HG03095 (cell line): ENCODE results near the gene MYH11.
"Not testable (repeated sequence)": the region's sequence is repeated elsewhere in the genome, so short reads cannot be mapped to it uniquely, and the experiment has no call there.

Source experiments
- ATAC-seq: cut with Tn5 transposase; IDR thresholded peaks from one replicate; pipeline ENCODE4 v1.9.1; 2021; ENCODE audit warnings: moderate library complexity; ENCODE audit not compliant: unreplicated experiment

The MYH11 gene

DNA sequence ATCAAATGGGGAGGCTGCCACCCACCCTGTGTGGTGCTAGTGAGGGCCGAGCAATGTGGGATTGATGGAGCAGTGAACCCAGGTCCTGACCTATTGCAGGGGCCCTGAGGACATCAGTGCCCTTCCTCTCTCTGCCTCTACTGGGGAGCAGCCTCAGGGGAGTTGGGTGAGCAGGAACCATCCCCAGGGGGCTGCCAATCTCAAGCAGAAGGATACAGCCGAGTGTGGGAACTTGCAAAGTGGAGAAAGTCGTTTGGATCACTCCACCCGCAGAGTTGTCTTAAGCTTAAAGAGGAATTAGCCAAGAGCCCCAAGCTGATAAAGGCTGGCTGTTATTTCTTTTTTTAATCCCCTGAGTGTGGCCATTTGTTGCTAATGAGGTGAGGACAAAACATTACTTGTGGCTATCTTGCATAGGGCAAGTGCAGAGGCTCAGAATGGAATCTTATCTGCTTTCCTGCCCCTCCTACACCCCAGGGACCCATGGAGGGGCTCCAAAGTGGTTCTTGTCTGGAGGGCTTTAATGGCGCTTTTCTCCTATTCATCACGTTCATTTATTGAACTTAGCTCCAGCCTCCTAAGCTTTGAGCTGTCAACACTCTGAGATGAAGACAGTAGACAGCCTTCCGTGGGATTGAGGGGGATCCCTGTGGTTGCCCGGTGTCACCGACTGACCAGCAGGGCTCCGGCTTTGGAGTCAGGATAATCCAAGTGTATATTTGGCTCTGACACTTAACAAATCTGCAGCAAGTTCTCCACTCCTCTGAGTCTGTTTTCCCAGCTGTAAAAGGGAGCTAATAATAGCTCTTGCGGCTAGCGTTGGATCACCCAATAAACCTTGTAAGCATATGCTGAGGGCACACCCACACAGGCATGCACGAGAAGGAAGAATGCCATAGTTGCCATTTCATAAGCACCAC lies 45.1 kb downstream of the MYH11 start:
- no peak for ATAC-seq

DNA sequence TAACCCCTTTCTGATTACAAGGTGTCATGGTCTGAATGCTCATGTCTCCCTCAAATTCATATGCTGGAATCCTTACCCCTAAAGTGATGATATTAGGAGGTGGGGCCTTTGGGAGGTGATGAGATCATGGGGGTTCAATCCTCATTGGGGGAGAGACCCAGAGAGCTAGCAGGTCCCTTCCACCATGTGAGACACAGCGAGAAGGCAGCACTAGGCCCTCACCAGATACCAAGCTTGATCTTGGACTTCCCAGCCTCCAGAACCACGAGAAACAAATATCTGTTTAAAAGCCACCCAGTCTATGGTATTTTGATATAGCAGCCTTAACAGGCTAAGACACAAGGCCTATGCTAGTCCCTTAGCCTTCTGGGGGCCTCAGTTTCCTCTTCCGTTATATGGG lies 45.9 kb downstream of the MYH11 start:
- no peak for ATAC-seq

DNA sequence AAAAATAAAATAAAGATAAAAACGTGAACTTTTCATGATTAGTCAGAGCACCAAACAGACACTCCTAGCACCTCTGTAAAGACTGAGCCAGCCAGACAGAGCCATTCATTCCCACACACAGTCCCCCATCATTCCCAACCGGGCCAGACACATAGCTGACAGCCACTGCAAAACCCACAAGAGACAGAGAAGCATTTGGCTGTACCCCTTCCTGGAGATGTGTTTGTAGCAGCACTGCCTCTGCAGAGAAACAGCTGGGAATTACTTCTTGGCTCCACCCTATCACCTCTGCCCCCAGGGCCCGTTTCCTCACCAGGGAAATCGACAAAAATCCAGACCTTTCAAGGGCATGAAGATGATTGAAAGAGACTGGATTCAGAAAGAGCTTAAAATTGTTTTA lies 46.4 kb downstream of the MYH11 start:
- no peak for ATAC-seq

DNA sequence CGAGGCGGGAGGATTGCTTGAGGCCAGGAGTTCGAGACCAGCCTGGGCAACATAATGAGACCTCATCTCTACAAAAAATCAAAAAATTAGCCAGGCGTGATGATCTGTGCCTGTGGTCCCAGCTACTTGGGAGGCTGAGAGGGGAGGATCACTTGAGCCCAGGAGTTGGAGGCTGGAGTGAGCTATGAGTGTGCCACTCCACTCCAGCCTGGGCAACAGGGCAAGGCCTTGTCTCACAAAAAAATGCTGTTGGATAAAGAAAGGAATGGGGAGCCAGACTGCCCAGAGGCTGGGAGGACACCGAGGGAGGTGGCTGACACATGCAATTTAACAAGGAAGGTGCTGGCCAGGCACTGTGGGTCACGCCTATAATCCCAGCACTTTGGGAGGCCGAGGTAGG lies 47.5 kb downstream of the MYH11 start:
- ATAC-seq = not testable (repeated sequence)

DNA sequence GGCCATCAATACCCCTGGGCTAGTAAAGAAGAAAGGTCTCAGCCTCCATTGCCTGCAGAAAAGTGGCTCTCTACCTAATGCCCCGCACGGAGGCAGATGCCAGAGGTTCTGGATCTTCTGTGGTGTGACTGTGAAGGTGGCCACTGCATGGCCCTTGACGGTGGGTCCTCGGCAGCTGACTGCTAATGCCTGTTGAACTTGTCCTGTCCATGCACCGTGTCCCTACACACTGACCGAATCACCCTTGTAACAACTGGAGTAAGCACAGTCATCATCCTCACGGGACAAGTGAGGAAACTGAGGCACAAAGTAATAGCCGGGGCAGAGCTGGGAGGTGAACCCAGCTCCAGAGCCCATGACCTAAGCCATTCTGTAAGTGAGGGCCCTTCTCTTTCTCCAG lies 48.8 kb downstream of the MYH11 start:
- ATAC-seq = no peak

DNA sequence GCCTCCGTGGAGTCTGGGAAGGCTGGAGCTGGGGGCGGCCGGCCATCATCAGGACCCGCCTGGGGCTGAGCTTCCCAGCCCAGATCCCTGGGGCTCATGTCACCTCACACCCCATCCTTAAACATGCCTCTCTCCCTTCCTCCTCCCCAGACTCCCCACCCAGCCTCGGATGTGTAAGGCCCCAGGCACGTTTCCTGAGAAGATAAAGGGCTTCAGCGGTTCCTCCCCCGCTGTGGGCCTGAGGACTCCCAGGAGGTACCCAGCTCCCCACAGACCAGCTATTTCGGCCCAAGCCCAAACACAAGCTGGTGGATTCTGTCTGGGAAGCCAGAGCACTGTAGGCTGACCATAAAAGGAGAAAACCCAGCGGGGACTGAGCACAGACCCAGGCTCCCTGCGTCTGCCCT lies 49.2 kb downstream of the MYH11 start:
- no peak for ATAC-seq

DNA sequence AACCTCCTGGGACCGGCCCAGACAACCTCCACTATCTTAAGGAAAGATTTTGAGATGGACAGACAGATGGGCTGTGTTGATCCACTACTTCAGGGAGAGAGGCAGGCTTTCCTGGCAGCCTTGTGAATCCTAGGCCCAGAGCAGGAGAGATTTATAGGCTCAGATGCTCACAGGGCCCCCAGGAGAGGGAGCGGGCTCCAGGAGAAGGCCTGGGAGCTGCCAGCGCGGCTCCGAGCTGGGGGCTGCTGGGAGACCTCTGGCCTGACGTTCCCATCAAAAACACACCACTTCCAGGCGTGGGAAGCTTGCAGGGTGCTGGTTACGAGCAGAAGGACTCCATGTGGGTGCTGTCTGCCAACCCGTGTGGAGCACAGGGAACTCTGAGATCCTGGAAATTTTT lies 53.2 kb downstream of the MYH11 start:
- ATAC-seq = no peak

DNA sequence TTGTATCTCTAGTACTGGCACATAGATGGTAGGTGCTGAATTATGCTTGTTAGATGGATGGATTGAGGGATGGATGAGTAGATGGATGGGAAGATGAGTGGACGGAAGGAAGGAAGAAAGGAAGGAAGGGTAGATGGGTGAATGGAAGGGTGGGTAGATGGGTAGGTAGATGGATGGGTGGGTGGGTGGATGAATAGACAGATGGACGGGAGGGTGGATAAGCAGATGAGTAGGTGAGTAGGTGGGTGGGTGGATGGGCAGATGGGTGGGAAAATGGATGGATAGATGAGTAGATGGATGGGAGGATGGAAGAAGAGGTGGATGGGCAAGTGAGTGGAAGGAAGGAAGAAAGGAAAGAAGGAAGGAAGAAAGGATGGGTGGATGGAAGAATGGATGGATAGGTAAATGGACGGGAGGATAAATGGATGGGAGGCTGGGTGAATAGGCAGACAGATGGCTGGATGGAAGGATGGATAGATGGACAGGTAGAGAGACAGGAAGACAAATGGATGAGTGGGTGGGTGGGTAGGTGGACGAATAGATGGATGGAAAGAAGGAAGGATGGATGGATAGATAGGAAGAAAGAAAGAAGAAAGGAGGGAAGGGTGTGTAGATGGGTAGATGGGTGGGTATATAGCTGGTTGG lies 56.9 kb downstream of the MYH11 start:
- no peak for ATAC-seq

DNA sequence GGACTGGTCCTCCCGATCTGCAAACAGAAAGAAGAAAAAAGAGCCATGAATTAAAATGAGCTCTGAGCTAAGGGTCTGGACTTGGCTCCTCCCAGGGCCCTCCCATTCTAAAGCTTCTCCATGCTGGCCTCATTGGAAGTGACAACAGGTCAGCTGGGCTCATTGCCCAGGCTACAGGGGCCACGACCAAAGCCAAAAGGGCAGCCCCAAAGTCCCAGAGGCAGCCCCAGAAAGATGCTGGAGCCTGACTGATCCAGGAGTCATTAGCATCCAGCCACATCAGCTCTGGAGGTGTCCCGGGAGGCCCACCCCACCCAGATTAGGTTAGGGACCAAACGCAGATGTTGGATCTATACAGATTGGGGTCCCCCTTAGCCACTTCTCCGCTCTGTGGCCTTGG lies 58.2 kb downstream of the MYH11 start:
- ATAC-seq = no peak

DNA sequence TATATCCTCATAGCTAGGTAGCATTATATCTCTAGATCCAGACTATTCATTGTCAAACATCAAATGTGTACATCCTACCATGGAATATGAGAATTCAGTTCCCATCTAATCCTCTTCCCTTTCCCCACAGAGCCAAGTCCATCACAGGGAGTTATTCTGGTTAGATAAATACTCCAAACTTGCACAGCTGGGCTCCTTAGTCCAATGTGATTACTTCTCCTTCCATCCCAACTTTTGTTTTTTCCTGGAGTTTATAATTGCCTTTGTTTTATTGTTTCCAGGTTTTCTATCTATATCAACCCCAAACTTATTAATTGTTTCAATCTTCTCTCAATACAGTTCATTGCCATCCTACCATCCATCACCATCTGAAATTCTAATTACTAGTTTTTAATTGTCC lies 59.9 kb downstream of the MYH11 start:
- ATAC-seq = no peak

DNA sequence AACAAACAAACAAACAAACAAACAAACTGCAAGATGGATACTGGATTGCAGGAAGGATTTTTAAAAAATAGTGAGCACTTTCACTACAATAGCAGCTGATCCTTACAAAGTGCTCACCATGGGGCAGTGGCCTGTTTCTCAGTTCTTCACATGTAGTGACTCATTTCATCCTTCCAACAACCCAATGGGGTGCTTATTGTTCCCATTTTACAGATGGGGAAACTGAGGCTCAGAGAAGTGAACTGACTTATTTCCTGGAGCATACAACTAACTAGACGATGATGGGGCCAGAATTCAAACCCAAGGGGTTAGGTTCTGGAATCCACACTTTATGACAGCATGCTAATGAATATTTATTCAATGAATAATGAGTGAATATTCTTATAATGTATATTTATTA lies 61.2 kb downstream of the MYH11 start:
- no peak for ATAC-seq

DNA sequence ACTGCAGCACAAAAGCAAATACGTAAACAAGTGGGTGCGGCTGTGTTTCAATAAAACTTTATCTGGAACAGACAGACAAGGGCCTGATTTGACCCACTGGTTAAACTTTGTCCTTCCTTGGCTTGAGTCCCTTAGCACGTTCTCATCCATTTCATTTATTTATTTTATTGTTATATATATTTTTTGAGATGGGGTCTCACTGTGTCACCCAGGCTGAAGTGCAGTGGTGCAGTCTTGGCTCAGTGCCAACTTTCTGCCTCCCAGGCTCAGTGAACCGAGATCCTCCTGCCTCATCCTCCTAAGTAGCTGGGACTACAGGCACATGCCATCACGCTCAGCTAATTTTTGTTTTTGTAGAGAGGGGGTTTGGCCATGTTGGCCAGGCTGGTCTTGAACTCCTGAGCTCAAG lies 64.3 kb downstream of the MYH11 start:
- ATAC-seq = no peak

DNA sequence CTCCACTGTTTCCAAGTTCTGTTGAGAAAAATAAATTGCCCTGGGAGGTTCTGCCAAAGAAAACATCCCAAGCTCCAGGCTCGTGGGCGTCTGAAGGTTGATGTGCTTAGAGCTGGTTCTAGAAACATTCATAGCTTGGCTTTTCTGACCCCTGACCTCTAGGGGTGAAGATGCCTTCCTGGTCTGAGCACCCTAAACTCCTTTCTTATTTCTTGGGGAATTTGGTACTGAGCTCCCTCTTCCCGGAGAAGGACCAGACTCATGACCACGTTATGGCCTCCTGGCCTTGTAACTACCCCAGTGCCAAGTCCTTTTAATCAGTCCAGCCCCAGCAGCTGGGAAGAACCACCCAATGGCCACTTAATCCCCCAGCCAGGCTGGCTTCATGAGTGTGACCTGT lies 66.4 kb downstream of the MYH11 start:
- ATAC-seq = no peak

DNA sequence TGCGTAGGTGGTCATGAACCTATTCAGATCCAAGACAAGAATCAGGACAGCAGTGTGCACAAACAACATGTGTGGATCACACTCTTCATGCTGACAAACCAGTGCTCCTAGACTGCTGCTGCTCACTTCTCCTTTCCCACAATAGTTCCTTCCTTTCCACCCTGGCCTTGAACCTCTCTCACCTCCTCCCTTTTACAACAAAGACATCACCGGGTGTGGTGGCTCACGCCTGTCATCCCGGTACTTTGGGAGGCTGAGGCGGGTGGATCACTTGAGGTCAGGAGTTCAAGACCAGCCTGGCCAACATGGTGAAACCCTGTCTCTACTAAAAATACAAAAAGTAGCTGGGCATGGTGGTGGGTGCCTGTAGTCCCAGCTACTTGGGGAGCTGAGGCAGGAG lies 67.0 kb downstream of the MYH11 start:
- not testable (repeated sequence) for ATAC-seq

DNA sequence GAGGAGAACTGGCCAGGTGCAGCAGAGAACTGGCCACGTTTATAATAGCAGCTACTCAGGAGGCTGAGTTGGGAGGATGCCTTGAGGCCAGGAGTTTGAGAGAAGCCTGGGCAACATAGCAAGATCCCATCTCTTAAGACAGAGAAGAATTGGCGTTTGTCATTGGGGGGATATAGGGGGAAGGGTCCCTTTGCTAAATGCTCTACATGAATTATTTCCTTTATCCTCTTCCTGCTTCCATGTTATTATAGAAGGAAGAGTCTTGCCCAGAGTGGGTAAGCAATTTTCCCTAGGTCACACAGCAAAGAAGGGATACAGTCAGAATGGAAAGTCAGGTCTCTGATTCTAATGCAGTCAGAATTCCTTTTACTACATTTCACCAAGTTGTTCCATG lies 68.0 kb downstream of the MYH11 start:
- no peak for ATAC-seq

DNA sequence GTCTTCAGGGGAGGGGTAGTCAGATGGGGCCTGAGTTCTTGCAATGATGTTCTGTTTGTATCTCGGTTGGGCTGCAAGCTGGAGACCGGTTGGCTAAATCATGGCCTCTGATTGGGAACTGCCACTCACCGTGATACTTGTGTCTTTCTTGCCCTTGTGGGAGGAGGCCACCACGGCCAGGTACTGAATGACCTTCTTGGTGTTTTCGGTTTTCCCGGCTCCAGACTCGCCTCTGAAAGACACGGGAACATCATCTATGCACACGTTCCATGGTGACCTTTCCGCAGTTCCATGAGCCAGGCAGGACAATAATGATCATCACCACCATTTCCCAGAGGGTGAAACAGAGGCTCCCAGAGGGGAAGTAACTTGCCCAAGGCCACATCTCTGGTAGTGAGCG lies 70.3 kb downstream of the MYH11 start:
- no peak for ATAC-seq

DNA sequence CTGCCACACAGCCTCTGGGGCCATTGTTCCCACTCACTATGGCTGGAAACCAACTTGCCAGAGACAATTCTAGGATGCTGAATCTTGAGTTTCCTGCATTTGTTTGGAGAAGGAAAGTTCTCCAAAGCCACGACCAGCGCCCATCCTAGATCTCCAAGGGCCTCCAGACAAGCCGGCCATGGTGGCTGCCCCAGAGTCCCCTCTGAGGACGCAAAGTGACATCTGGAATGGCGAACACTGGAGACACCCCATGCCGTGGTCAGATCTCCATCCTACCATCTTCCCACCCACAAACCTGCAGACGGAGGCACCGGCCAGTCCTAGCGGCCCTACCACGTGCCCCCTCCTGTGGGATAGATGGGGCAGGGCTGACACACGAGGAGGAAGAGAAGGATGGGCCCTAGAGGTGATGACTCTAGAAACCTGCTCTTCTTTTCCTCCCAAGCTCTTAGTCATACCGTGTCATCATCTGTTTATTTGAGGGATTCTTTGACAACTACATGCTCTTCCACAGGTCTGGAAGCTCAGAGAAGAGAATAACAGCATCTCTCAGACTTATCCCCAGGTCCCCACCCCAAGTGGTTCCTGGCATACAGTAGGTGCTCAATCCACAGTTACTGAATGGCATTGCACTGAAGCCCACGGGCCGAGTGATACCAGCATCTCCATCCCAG lies 71.3 kb downstream of the MYH11 start:
- no peak for ATAC-seq

DNA sequence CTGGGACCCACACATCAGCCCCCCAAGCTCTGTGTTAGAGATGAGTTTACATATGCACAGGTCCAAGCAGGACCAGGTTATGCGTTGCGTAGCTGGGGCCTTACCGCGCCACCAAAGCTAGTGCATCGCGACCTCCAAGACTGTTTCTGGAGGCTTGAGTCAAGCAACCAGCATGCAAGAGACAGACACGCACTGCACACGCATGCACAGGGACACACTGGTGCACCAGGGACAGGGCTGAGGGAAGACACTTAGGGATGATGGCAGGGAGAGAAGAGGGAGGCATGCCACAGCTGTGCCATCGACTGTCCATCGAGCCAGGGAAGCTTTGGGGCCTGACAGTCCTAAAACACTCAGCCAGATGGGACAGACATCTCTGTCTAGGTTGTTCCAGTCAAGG lies 72.8 kb downstream of the MYH11 start:
- ATAC-seq = no peak

DNA sequence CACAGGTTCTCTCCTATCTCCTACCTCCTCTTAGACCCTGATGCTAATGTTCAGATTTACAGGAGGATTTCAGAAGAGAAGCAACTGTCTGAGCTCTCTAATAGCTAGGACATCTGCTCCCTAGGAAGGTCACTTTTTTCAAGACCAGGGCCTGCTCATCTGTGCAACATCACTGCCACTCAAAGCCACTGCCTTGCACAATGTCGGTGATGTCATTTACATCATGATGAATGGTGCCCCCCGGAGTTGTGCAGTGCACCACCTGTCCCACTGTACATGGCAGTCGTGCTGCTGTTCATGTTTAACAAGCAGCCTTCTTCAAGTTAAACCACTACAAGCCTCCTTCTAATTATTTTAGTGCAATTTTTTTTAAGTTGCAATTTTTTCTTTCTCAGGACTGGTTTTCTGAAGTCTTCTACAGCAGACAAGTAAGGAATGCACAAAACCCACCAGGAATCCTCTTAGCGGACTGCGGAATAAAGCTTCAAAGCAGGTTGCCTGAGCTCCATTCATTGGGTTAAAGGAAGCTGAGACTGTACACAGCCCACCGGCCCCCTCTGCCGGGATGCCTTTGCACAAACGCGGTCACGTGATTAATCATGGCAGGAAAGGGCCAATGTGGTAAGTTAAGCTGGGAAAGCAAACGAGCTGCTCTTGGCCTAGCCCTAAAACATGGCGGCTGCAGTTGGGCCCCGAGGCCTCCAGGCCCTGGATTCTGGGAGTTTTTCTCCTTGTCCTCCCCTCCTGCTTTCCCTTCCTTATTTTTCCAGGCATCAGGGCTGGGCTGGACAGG lies 74.1 kb downstream of the MYH11 start:
- no peak for ATAC-seq

DNA sequence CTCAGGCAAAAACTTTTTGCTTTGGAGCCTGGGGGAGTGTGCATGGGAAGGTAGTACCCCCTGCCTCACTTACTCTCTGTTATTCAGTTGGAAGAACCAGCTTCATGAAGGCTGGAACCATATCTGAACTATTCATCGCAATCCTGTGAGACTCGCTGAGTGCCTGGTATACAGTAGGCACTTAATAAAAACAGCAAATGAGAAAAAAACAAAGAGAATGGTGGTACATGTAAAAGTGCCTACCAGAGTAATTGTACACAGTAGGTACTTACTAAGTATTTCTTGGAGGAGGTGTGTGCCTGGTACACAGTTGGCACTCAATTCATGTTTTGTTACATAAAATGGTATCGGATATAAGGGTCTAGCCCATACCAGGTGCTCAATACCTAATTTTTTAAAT lies 75.2 kb downstream of the MYH11 start:
- no peak for ATAC-seq

DNA sequence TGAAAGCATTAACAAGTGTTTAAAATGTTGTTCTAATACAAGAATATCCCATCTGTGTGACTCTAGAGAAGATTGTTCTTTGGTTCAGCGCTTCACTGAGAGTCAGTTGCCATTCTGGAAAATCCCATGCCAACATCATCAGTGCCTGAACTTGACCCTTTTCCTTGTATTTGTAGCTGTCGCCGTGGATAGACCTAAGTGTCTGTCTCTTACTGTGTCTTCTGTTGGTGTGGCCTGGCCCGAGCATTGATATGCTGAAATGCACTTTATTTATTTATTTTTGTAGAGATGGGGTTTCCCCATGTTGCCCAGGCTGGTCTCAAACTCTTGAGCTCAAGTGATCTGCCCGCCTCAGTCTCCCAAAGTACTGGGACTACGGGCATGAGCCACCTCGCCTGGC lies 76.0 kb downstream of the MYH11 start:
- ATAC-seq = no peak
